A549 (cell line): Measurements from ENCODE around the gene PI4K2A. TPM values are rescaled to one million over a fixed set of nuclear protein-coding genes. Genes with fewer than 3 reads are reported as not detected.

Experiments
- ATAC-seq, 2 experiments: fragments of 200-7000 bp in 1 of 2; fragments of >200 bp in 1 of 2; cut with Nextera tagmentation in 1 of 2; cut with Tn5 transposase in 1 of 2; 3 replicates each; pipeline versions ENCODE4 v1.8.0 to v1.9.1; 2018 to 2020; ENCODE audit warnings: mild to moderate bottlenecking in 1 of 2, moderate library complexity in 1 of 2
- CTCF ChIA-PET: fragments of 300-600 bp; sonication (Branson Sonifier 250); formaldehyde crosslinking; extraction: SDS; loops from one replicate; lab custom pipeline; 2021; ENCODE audit warnings: antibody characterized with exemption, inconsistent platforms; lab: Yijun Ruan, JAX
- POLR2A ChIA-PET: fragments of 350-600 bp; formaldehyde crosslinking; extraction: SDS; loops from one replicate; lab custom pipeline; 2021; ENCODE audit warnings: antibody characterized with exemption, inconsistent platforms; lab: Yijun Ruan, JAX
- DNase-seq, 2 experiments: peaks; one replicate each; pipeline versions ENCODE4 v3.0.0 to v3.0.0-alpha.2; 2011 to 2016; ENCODE audit warnings: low read depth in 1 of 2, low spot score in 1 of 2
- FAIRE-seq: peaks from 2 replicates; lab custom pipeline; 2011; peaks lifted over from hg19 to GRCh38; lab: Jason Lieb, UNC
- H3K27ac ChIP-seq, 2 experiments: fragments of >200 bp; sonication (Bioruptor Twin); formaldehyde crosslinking; 3 replicates each; pipeline ENCODE4 v1.5.1; 2016 to 2017
- H3K4me1 ChIP-seq: fragments of >200 bp; sonication (Bioruptor Twin); formaldehyde crosslinking; 3 replicates; pipeline ENCODE4 v1.6.1; 2016
- H3K4me2 ChIP-seq: fragments of >200 bp; sonication (Bioruptor Twin); formaldehyde crosslinking; 3 replicates; pipeline ENCODE4 v1.6.1; 2016
- H3K4me3 ChIP-seq: fragments of >200 bp; sonication (Bioruptor Twin); formaldehyde crosslinking; 3 replicates; pipeline ENCODE4 v1.5.1; 2016
- H3K9me3 ChIP-seq: fragments of >200 bp; sonication (Bioruptor Twin); formaldehyde crosslinking; 3 replicates; pipeline ENCODE4 v1.6.1; 2016
- CHD2 ChIP-seq: fragments of 150-350 bp; IDR thresholded peaks from 2 replicates; pipeline ENCODE4 v1.6.1; 2014; ENCODE audit warnings: low read length; ENCODE audit not compliant: partially characterized antibody
- EHF ChIP-seq: fragments of 250-450 bp; sonication (Bioruptor Pico); IDR thresholded peaks from 2 replicates; pipeline ENCODE4 v1.5.0; 2020; ENCODE audit warnings: mild to moderate bottlenecking
- GATA3 ChIP-seq: IDR thresholded peaks from 2 replicates; pipeline ENCODE4 v1.6.1; 2012; ENCODE audit warnings: borderline replicate concordance
- JUN ChIP-seq, 2 experiments: fragments of >200 bp; sonication (Bioruptor Twin); formaldehyde crosslinking; IDR thresholded peaks; 2 replicates in 1 of 2; 3 replicates in 1 of 2; pipeline ENCODE4 v1.6.1; 2016 to 2017
- KDM5A ChIP-seq: fragments of 200-600 bp; sonication (generic); IDR thresholded peaks from 2 replicates; pipeline ENCODE4 v1.6.1; 2016; ENCODE audit warnings: antibody characterized with exemption, mild to moderate bottlenecking
- NPAS2 ChIP-seq: fragments of 250-450 bp; sonication (Bioruptor Pico); IDR thresholded peaks from 2 replicates; pipeline ENCODE4 v1.8.0; 2022; ENCODE audit warnings: mild to moderate bottlenecking, moderate library complexity, borderline replicate concordance
- PHF8 ChIP-seq: fragments of 200-600 bp; sonication (generic); IDR thresholded peaks from 2 replicates; pipeline ENCODE4 v1.6.1; 2016; ENCODE audit warnings: low read depth, mild to moderate bottlenecking, antibody characterized with exemption, moderate library complexity, borderline replicate concordance
- WGBS: methylation state at CpG from one replicate; pipeline ENCODE4 v1.1.6; 2017; ENCODE audit errors: missing lambda C conversion rate; 5-methylcytosine and 5-hydroxymethylcytosine counted together
- polyA plus RNA-seq, 4 experiments: library from polyadenylated mRNA; depleted of rRNA in 3 of 4; stranded (reverse); fragments of >200 nt; fragmentation: RNase III in 1 of 4; extraction: RNeasy Plus Mini Kit Qiagen cat#74134 plus additional on column Dnase treatment in 1 of 4; gene quantifications; 2 replicates in 3 of 4; 3 replicates in 1 of 4; pipeline ENCODE4 v1.2.3, GENCODE V29; 2011 to 2017
- TF ChIP-seq, protein P1 (sequence below): fragments of >200 bp; sonication (Bioruptor Twin); formaldehyde crosslinking; IDR thresholded peaks from 2 replicates; pipeline ENCODE4 v1.6.1; 2016
- TF ChIP-seq, protein P2 (sequence below): fragments of >200 bp; sonication (Bioruptor Twin); formaldehyde crosslinking; IDR thresholded peaks from 3 replicates; pipeline ENCODE4 v1.6.1; 2016
- TF ChIP-seq, protein P3 (sequence below): fragments of 250-450 bp; sonication (Bioruptor Pico); IDR thresholded peaks from 2 replicates; pipeline ENCODE4 v1.5.0; 2021; ENCODE audit warnings: mild to moderate bottlenecking, moderate library complexity, borderline replicate concordance
- TF ChIP-seq, protein P4 (sequence below): fragments of >200 bp; sonication (Bioruptor Twin); formaldehyde crosslinking; IDR thresholded peaks from 3 replicates; pipeline ENCODE4 v1.5.1; 2016

The PI4K2A gene
- polyA plus RNA-seq, 2 of the 4 experiments (the other 2 are of a cell fraction): 16.6 TPM

DNA sequence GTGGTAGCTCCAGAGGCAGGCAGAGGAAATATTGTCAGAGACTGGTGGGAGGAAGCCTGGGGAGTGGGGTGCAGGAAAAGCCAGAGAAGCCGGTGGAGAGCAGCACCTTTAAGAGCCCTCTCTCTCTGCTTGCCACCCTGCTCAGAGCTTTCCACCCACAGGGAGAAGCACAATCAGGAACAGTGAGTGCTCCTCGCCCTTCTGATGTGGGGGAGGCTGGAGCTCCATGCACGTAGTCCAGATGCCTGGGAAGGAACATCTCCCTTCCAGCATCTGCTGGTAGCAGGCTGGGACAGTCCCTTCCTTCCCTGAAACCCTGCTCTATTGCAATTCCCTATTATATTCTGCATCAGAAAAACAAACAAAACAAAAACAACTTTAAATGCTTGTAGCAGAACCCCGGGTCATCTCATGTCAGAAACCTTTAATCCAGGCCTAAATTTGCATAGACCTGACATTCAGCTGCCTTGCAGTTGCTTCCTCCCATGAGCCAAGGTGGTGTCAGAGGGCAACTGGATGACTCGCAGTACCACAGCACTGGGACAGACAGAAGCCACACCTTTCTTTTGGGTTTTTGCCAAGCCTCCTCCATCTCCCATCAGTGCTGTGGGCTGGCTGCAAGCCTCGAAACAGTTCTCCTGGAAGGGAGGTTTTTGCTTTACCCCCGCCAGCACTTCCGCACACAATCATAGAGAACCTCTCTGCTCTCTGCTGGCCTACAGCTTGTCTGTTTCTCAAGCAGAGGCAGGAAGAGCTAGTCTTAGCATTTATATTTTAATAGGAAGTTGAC, 33.5 kb downstream of the PI4K2A start:
- ATAC-seq: peak; percentile 56 to 65; a peak in 5 of 6 replicates
- FAIRE-seq: no peak
- Histone ChIP-seq H3K9me3 (no peaks in the 10 kb centered on the region), H3K4me2 (0 out of 3 replicates have a peak overlapping the region, but pooled peaks have one; percentile 8), H3K27ac (peak overlapping the region in 1 of 2 experiments; percentile 42; a peak in 3 of 6 replicates), H3K4me3 (no peak overlapping the region), H3K4me1 (peaks cover 19% of the 10 kb centered on the region)
- 65% methylated on average over 8 of the region's 8 CpGs for WGBS
- peak in 1 of 2 experiments; percentile 67 for DNase-seq
- TF ChIP-seq, protein P1, sequence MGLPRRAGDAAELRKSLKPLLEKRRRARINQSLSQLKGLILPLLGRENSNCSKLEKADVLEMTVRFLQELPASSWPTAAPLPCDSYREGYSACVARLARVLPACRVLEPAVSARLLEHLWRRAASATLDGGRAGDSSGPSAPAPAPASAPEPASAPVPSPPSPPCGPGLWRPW: no peak
- TF ChIP-seq CHD2 (no peak), PHF8 (no peak), KDM5A (no peak)
- TF ChIP-seq, protein P2, sequence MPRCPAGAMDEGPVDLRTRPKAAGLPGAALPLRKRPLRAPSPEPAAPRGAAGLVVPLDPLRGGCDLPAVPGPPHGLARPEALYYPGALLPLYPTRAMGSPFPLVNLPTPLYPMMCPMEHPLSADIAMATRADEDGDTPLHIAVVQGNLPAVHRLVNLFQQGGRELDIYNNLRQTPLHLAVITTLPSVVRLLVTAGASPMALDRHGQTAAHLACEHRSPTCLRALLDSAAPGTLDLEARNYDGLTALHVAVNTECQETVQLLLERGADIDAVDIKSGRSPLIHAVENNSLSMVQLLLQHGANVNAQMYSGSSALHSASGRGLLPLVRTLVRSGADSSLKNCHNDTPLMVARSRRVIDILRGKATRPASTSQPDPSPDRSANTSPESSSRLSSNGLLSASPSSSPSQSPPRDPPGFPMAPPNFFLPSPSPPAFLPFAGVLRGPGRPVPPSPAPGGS: no peak
- TF ChIP-seq, all 56 proteins: peak for 0
- ChIA-PET CTCF (interaction anchor here (0.6 to 37.6 kb wide), 6 partner anchors 8 to 181 kb away, joined by 3 to 1127 read pairs (median 4); partner anchors contain the start of genes ANKRD2, AVPI1, MARVELD1 and ZFYVE27), POLR2A (interaction anchor here (1.2 kb wide), 1 partner anchor 63 kb away, joined by 4 read pairs; the partner anchor contains the start of gene ZFYVE27)

DNA sequence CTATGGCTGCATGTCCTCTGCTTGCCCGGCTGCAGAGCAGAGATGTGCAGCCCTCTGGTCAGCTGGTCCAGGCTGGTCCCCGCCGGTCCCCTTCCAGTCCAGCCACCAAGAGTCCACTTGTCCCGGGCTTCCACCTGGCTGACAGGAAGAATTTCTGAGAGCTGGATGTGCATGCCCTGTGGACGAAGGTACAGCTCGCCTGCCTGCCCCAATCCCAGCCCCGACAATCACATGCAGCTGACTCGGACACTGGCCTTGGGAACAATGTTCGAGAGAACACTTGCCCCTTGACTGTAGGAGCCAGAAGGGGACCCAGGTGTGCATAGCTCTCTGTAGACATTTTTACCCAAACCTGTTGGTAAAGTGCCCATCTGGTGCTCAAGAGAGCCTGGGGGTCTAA, 34.8 kb downstream of the PI4K2A start:
- no peak for FAIRE-seq

More for the DNA sequence above, 34.8 kb downstream of the PI4K2A start:
- H3K4me2 ChIP-seq: no peak overlapping the region
- 84% methylated on average over 9 of the region's 9 CpGs for WGBS
- no peaks in the 10 kb centered on the region for H3K9me3 ChIP-seq
- CTCF ChIA-PET: interaction anchor here (0.6 to 37.6 kb wide), 6 partner anchors 9 to 668 kb away, joined by 3 to 1127 read pairs (median 6); partner anchors contain the start of genes ANKRD2, AVPI1, MARVELD1 and ZFYVE27
- no peak overlapping the region for H3K4me3 ChIP-seq
- peak overlapping the region in 1 of 2 experiments; percentile 16; a peak in 1 of 6 replicates for H3K27ac ChIP-seq
- TF ChIP-seq JUN (IDR thresholded peaks at IDR 0.05) (no peak), KDM5A (no peak), NPAS2 (no peak), PHF8 (no peak), EHF (CRISPR knock-in tag) (no peak), GATA3 (no peak)
- TF ChIP-seq, protein P3, sequence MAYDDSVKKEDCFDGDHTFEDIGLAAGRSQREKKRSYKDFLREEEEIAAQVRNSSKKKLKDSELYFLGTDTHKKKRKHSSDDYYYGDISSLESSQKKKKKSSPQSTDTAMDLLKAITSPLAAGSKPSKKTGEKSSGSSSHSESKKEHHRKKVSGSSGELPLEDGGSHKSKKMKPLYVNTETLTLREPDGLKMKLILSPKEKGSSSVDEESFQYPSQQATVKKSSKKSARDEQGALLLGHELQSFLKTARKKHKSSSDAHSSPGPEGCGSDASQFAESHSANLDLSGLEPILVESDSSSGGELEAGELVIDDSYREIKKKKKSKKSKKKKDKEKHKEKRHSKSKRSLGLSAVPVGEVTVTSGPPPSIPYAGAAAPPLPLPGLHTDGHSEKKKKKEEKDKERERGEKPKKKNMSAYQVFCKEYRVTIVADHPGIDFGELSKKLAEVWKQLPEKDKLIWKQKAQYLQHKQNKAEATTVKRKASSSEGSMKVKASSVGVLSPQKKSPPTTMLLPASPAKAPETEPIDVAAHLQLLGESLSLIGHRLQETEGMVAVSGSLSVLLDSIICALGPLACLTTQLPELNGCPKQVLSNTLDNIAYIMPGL (CRISPR knock-in tag): no peak
- TF ChIP-seq, protein P4, sequence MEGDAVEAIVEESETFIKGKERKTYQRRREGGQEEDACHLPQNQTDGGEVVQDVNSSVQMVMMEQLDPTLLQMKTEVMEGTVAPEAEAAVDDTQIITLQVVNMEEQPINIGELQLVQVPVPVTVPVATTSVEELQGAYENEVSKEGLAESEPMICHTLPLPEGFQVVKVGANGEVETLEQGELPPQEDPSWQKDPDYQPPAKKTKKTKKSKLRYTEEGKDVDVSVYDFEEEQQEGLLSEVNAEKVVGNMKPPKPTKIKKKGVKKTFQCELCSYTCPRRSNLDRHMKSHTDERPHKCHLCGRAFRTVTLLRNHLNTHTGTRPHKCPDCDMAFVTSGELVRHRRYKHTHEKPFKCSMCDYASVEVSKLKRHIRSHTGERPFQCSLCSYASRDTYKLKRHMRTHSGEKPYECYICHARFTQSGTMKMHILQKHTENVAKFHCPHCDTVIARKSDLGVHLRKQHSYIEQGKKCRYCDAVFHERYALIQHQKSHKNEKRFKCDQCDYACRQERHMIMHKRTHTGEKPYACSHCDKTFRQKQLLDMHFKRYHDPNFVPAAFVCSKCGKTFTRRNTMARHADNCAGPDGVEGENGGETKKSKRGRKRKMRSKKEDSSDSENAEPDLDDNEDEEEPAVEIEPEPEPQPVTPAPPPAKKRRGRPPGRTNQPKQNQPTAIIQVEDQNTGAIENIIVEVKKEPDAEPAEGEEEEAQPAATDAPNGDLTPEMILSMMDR: no peak
- POLR2A ChIA-PET: interaction anchor here (1.6 kb wide), 1 partner anchor 12 kb away, joined by 8 read pairs; the partner anchor contains the start of gene AVPI1
- peaks cover 19% of the 10 kb centered on the region for H3K4me1 ChIP-seq
- ATAC-seq (no peak), DNase-seq (no peak)
